NCI-H748 treated with DMSO at 0.1 percent for 48 hours (cell line): Measurements from ENCODE around the gene ATP5F1B.
"Not testable (repeated sequence)": the region's sequence is repeated elsewhere in the genome, so short reads cannot be mapped to it uniquely, and the experiment has no call there.

ENCODE experiments used
- DNase-seq: peaks from one replicate; lab custom pipeline; 2025; lab: John Stamatoyannopoulos, UW

The ATP5F1B gene

GRCh38 chr12:56645717-56646446 lies at the start of gene ATP5F1B:
Gene ATP5F1B, minus strand, starts transcription at chr12:56645984. Its CDS starts 21 bp downstream, at chr12:56645963.
- peak; percentile 99 for DNase-seq

GRCh38 chr12:56694161-56694560 lies 48.4 kb upstream of the ATP5F1B start:
- DNase-seq, result no peak

DNA sequence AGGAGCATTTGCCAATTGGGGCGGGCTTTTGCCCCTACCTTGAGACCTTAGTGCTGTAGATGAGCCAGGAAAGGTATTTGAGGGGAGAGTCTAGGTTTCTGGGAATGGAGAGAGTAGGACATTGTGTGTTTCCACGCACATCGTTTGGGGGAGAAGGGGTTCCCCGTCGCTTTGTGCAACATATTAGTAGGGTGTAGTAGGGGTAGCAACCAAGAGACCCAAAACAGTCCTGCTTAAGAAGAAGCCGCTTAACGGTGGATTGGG lies 43.0 kb upstream of the ATP5F1B start:
- DNase-seq, result no peak

- peak; percentile 97 for DNase-seq
These were observed 42.5 kb upstream of the ATP5F1B start, which contains the start of gene PTGES3 for GRCh38 chr12:56688129-56688845. Gene PTGES3, minus strand, starts transcription at chr12:56688284. Its CDS starts 285 bp downstream, at chr12:56687999.

- DNase-seq, result peak; percentile 19
These were observed 41.7 kb upstream of the ATP5F1B start for GRCh38 chr12:56687223-56688128.

DNA sequence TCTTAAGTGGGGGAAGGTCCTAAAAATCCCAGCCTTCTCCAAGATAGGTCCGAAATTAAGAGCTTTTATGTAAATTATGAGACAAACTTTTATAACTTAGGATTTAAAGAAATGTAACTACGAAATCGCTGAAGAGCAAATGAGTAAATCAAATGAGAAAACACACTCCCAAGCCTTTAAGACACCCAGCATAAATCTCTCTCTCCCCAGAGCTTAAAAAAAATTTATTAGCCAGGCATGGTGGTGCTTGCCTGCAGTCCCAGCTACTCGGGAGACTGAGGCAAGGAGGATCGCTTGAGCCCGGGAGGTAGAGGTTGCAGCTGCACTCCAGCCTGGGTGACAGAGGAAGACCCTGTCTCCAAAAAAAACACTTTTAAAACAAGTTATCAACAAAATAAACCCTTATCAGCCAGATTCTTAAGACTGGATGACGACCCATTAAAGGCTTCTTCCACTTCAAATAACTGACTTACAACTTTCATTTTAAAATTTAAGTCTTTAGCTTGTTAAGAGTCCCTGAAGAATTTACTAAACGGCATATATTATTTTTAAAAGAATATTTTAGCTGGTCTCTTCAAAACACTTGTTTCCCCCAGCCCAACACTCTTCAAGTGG lies 39.1 kb upstream of the ATP5F1B start:
- DNase-seq, result no peak

DNA sequence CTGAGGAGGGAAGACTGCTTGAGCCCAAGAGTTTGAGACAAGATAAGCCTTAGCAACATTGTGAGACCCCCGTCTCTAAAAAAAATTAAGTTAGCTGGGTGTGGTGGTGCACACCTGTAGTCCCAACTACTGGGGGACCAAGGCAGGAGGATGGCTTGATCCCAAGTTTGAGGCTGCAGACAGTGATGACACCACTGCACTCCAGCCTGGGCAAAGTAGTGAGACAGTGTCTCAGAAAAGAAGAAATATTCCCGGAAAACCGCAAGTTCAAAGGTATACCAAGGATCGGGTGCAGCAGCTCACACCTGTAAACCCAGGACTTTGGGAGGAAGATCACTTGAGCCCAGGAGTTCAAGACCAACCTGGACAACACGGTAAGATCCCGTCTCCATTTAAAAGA lies 36.5 kb upstream of the ATP5F1B start:
- DNase-seq, result no peak

GRCh38 chr12:56679883-56680575 lies 34.2 kb upstream of the ATP5F1B start:
- DNase-seq, result no peak

DNA sequence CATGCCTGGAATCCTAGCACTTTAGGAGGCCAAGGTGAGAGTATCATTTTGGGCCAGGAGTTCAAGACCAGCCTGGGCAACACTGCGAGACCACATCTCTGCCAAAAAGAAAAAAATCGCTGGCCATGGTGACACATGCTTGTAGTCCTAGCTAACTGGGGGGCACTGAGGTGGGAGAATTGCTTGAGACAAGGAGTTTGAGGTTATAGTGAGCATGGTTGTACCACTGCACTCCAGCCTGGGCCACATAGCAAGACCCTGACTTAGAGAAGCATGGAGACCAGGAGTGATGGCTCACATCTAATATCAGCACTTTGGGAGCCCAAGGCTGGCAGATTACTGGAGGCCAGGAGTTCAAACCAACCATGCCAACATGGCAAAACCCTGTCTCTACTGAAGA lies 33.1 kb upstream of the ATP5F1B start:
- DNase-seq, result no peak

GRCh38 chr12:56677680-56678079 lies 31.9 kb upstream of the ATP5F1B start:
- no peak for DNase-seq

- no peak for DNase-seq
These were observed 31.2 kb upstream of the ATP5F1B start for GRCh38 chr12:56676851-56677580.

- no peak for DNase-seq
These were observed 25.8 kb upstream of the ATP5F1B start for GRCh38 chr12:56671608-56672007.

DNA sequence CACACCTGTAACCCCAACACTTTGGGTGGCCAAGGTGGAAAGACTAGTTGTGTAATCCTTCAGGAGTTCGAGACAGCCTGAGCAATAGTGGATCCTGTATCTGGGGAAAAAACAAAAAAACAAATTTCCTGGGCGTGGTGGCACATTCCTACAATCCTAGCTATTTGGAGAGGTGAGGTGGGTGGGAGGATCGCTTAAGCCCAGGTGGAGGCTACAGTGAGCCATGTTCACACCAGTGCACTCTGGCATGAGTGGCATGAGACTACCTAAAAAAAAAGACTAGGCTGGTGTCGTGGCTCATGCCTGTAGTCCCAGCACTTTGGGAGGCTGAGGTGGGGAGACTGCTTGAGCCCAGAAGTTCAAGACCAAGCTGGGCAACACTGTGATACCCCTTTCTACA lies 25.1 kb upstream of the ATP5F1B start:
- no peak for DNase-seq

- no peak for DNase-seq
These were observed 22.3 kb upstream of the ATP5F1B start for GRCh38 chr12:56668197-56668457.

DNA sequence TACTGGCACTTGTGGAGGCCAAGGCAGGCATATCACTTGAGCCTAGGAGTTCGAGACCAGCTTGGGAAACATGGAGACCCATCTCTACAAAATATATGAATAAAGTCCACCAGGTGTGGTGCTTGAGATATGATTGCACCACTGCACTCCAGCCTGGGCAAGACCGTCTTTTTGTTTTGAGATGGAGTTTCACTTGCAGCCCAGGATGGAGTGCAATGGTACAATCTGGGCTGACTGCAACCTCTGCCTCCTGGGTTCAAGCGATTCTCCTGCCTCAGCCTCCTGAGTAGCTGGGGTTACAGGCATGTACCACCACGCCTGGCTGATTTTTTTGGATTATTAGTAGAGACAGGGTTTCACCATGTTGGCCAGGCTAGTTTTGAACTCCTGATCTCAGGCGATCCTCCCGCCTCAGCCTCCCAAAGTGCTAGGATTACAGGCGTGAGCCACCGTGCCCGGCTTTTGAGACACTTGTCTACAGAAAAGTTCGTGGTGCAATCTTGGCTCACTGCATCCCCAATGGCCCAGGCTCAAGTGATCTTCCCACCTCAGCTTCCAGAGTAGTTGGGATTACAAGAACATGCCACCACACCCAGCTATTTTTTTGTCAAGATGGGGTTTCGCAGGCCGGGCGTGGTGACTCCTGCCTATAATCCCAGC lies 16.3 kb upstream of the ATP5F1B start:
- DNase-seq, result no peak

DNA sequence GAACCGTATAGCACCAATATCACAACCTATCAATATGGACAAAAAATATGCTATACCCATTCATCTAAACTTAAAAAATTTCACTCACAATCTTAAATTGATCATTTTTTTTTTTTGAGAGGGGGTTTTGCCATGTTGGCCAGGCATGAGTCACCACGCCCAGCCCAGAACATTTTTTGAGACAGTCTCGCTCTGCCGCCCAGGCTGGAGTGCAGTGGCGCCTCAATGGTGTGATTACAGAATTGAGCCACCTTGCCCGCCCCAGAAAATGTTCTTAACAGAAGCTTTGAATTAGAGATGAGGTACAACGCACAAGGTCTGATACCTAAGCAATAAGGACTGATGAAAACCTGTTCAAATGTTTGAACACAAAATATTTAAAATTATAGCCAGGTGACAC lies 15.8 kb upstream of the ATP5F1B start:
- no peak for DNase-seq

DNA sequence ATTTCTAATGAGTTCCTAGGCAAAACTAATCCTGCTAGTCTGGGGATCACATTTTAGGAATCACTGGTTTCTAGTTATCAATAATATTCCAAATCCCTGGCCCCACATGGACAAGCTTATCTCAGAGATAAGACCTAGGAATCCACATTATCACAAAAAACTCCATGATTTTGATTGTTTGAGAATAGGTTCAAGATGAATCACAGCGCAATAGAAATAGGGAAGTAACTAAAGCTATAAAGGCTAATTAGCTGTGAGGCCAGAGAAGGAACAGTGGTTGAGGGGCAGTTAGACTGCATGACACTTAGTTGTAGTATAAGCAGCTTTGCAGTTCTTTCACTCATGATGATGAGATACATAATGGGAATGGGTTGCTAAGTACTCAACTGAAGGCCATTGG lies 13.1 kb upstream of the ATP5F1B start:
- no peak for DNase-seq

GRCh38 chr12:56657416-56658379 lies 11.9 kb upstream of the ATP5F1B start:
- DNase-seq, result no peak

GRCh38 chr12:56653781-56654180 lies 8.0 kb upstream of the ATP5F1B start:
- not testable (repeated sequence) for DNase-seq
